Iris pigment epithelial cell (primary cell): Measurements from ENCODE around the gene C12orf75.
"Not testable (repeated sequence)": the region's sequence is repeated elsewhere in the genome, so short reads cannot be mapped to it uniquely, and the experiment has no call there.

Experiments
- DNase-seq: peaks from one replicate; pipeline ENCODE4 v3.0.0-alpha.2; 2011; ENCODE audit warnings: low read depth

Gene C12orf75

GRCh38 chr12:105330283-105330930 lies at the start of gene C12orf75:
Gene C12orf75, plus strand, starts transcription at chr12:105330691. Its CDS starts 201 bp downstream, at chr12:105330892.
- DNase-seq = peak; percentile 78

- DNase-seq = no peak
These were observed 49.4 kb upstream of the C12orf75 start for GRCh38 chr12:105280966-105281693.

GRCh38 chr12:105281694-105282049 lies 48.8 kb upstream of the C12orf75 start:
- DNase-seq = no peak

GRCh38 chr12:105285378-105285777 lies 45.1 kb upstream of the C12orf75 start:
- DNase-seq = no peak

- no peak for DNase-seq
These were observed 43.1 kb upstream of the C12orf75 start for GRCh38 chr12:105287408-105287807.

- no peak for DNase-seq
These were observed 42.0 kb upstream of the C12orf75 start for GRCh38 chr12:105288311-105288996.

GRCh38 chr12:105289114-105289904 lies 41.2 kb upstream of the C12orf75 start:
- DNase-seq = peak; percentile 66

GRCh38 chr12:105291531-105291930 lies 39.0 kb upstream of the C12orf75 start:
- no peak for DNase-seq

- DNase-seq = no peak
These were observed 37.8 kb upstream of the C12orf75 start for GRCh38 chr12:105292705-105293104.

GRCh38 chr12:105293187-105293586 lies 37.3 kb upstream of the C12orf75 start:
- no peak for DNase-seq

GRCh38 chr12:105294161-105294560 lies 36.3 kb upstream of the C12orf75 start:
- DNase-seq = no peak

- no peak for DNase-seq
These were observed 35.5 kb upstream of the C12orf75 start for GRCh38 chr12:105294886-105295479.

GRCh38 chr12:105296116-105297089 lies 34.1 kb upstream of the C12orf75 start:
- no peak for DNase-seq

GRCh38 chr12:105300883-105301282 lies 29.6 kb upstream of the C12orf75 start:
- no peak for DNase-seq

- no peak for DNase-seq
These were observed 28.8 kb upstream of the C12orf75 start for GRCh38 chr12:105301696-105302095.

- not testable (repeated sequence) for DNase-seq
These were observed 27.5 kb upstream of the C12orf75 start for GRCh38 chr12:105302986-105303385.

GRCh38 chr12:105304626-105305025 lies 25.9 kb upstream of the C12orf75 start:
- DNase-seq = not testable (repeated sequence)

GRCh38 chr12:105307601-105308314 lies 22.7 kb upstream of the C12orf75 start:
- DNase-seq = not testable (repeated sequence)

GRCh38 chr12:105308839-105309238 lies 21.7 kb upstream of the C12orf75 start:
- not testable (repeated sequence) for DNase-seq

- not testable (repeated sequence) for DNase-seq
These were observed 21.1 kb upstream of the C12orf75 start for GRCh38 chr12:105309384-105309783.
